H1 (cell line): ENCODE measurements around the gene SMDT1. TPM values are rescaled to one million over a fixed set of nuclear protein-coding genes. Genes with fewer than 3 reads are reported as not detected.

Experiments used
- CTCF ChIA-PET: fragments of 300-600 bp; sonication (Branson Sonifier 250); formaldehyde crosslinking; loops from one replicate; lab custom pipeline; 2021; ENCODE audit not compliant: partially characterized antibody; lab: Charles Lee
- POLR2A ChIA-PET: fragments of 300-600 bp; sonication (Branson Sonifier 250); formaldehyde crosslinking; loops from one replicate; lab custom pipeline; 2021; ENCODE audit warnings: inconsistent platforms; ENCODE audit not compliant: partially characterized antibody; lab: Charles Lee
- DNase-seq, 2 experiments: peaks; one replicate each; pipeline versions ENCODE4 v3.0.0 to v3.0.0-alpha.2; 2010 to 2022; ENCODE audit warnings: low spot score in 2 of 2, low read depth in 1 of 2, mixed read lengths in 1 of 2
- FAIRE-seq: peaks from 2 replicates; lab custom pipeline; 2011; peaks lifted over from hg19 to GRCh38; lab: Jason Lieb, UNC
- H2AFZ ChIP-seq: 2 replicates; pipeline ENCODE4 v1.8.1; 2012; ENCODE audit warnings: low read length, inconsistent platforms
- H2AK5ac ChIP-seq: 2 replicates; pipeline ENCODE4 v1.6.1; 2013; ENCODE audit warnings: low read depth, low read length
- H2BK120ac ChIP-seq: replicated peaks from 2 replicates; pipeline ENCODE3; 2013; ENCODE audit warnings: low read depth, low read length, inconsistent platforms
- H2BK12ac ChIP-seq: 2 replicates; pipeline ENCODE4 v1.6.1; 2013; ENCODE audit warnings: low read depth, low read length
- H2BK15ac ChIP-seq: 2 replicates; pipeline ENCODE4 v1.6.1; 2013; ENCODE audit warnings: low read length
- H2BK20ac ChIP-seq: 2 replicates; pipeline ENCODE4 v1.6.1; 2013; ENCODE audit warnings: low read length
- H2BK5ac ChIP-seq: 2 replicates; pipeline ENCODE4 v1.6.1; 2013; ENCODE audit warnings: low read depth, low read length
- H3K14ac ChIP-seq: 2 replicates; pipeline ENCODE4 v1.6.1; 2013; ENCODE audit warnings: inconsistent platforms; ENCODE audit not compliant: insufficient read length
- H3K18ac ChIP-seq: 2 replicates; pipeline ENCODE4 v1.6.1; 2013; ENCODE audit warnings: low read length; ENCODE audit errors: extremely low read depth
- H3K23ac ChIP-seq: 2 replicates; pipeline ENCODE4 v1.6.1; 2013; ENCODE audit warnings: inconsistent platforms; ENCODE audit not compliant: insufficient read length
- H3K23me2 ChIP-seq: 2 replicates; pipeline ENCODE4 v1.6.1; 2013; ENCODE audit warnings: low read depth, low read length
- H3K27ac ChIP-seq: 2 replicates; pipeline ENCODE4 v1.6.1; 2011; ENCODE audit warnings: low read depth, low read length, inconsistent platforms
- H3K27me3 ChIP-seq, 4 experiments: replicated peaks in 1 of 4; 1 replicate in 1 of 4; 2 replicates in 3 of 4; pipeline versions ENCODE4 v1.6.1 to v1.8.1; 2011 to 2013; ENCODE audit warnings: low read length in 3 of 4, mild to moderate bottlenecking in 3 of 4, inconsistent platforms in 2 of 4, mixed read lengths in 2 of 4, moderate library complexity in 1 of 4; ENCODE audit not compliant: control insufficient read depth in 3 of 4, insufficient read depth in 3 of 4; ENCODE audit errors: extremely low read depth in 1 of 4
- H3K36me3 ChIP-seq, 4 experiments: 2 replicates each; pipeline versions ENCODE4 v1.6.1 to v1.8.1; 2011 to 2013; ENCODE audit warnings: mild to moderate bottlenecking in 4 of 4, low read length in 3 of 4, moderate library complexity in 2 of 4, control low read depth in 1 of 4, inconsistent platforms in 1 of 4; ENCODE audit not compliant: insufficient read depth in 4 of 4, control insufficient read depth in 2 of 4
- H3K4ac ChIP-seq: replicated peaks from 2 replicates; pipeline ENCODE3; 2013; ENCODE audit warnings: low read length, low read depth, mixed read lengths, inconsistent platforms; ENCODE audit not compliant: insufficient read length
- H3K4me1 ChIP-seq, 4 experiments: replicated peaks in 1 of 4; 1 replicate in 1 of 4; 2 replicates in 3 of 4; pipeline versions ENCODE4 v1.6.1 to v1.8.1; 2011 to 2013; ENCODE audit warnings: low read length in 3 of 4, inconsistent platforms in 2 of 4, mixed read lengths in 1 of 4; ENCODE audit not compliant: insufficient read depth in 4 of 4, control insufficient read depth in 3 of 4
- H3K4me2 ChIP-seq, 2 experiments: 2 replicates each; pipeline versions ENCODE4 v1.6.1 to v1.8.1; 2011 to 2013; ENCODE audit warnings: low read depth in 2 of 2, low read length in 2 of 2, control low read depth in 1 of 2, inconsistent platforms in 1 of 2, mild to moderate bottlenecking in 1 of 2; ENCODE audit not compliant: insufficient read depth in 1 of 2
- H3K4me3 ChIP-seq, 4 experiments: fragments of 200-600, 300-600 bp in 1 of 4; sonication (generic), shearing (Covaris generic), sonication (Bioruptor Twin) in 1 of 4; 2 replicates each; pipeline versions ENCODE4 v1.5.1 to v1.8.1; 2011 to 2016; ENCODE audit warnings: low read length in 4 of 4, low read depth in 3 of 4, control low read depth in 2 of 4, inconsistent platforms in 2 of 4, mild to moderate bottlenecking in 2 of 4, mixed read lengths in 1 of 4, moderate library complexity in 1 of 4; ENCODE audit not compliant: insufficient read depth in 2 of 4; ENCODE audit errors: extremely low read depth in 1 of 4
- H3K56ac ChIP-seq: replicated peaks from 2 replicates; pipeline ENCODE3; 2013; ENCODE audit warnings: low read depth, mild to moderate bottlenecking, mixed read lengths, low read length, inconsistent platforms; ENCODE audit not compliant: insufficient read length
- H3K79me1 ChIP-seq: 2 replicates; pipeline ENCODE4 v1.6.1; 2013; ENCODE audit warnings: low read depth, low read length, control low read depth
- H3K79me2 ChIP-seq, 2 experiments: 2 replicates each; pipeline versions ENCODE4 v1.6.1 to v1.8.1; 2012 to 2013; ENCODE audit warnings: low read length in 2 of 2, mild to moderate bottlenecking in 2 of 2, inconsistent platforms in 1 of 2; ENCODE audit not compliant: insufficient read depth in 2 of 2, control insufficient read depth in 1 of 2
- H3K9ac ChIP-seq, 4 experiments: replicated peaks in 1 of 4; 1 replicate in 1 of 4; 2 replicates in 3 of 4; pipeline versions ENCODE4 v1.6.1 to v1.8.1; 2011 to 2013; ENCODE audit warnings: low read depth in 3 of 4, low read length in 3 of 4, control low read depth in 2 of 4, mild to moderate bottlenecking in 2 of 4, moderate library complexity in 2 of 4, inconsistent platforms in 1 of 4; ENCODE audit errors: extremely low read depth in 1 of 4
- H3K9me3 ChIP-seq, 2 experiments: 2 replicates each; pipeline versions ENCODE4 v1.6.1 to v1.8.1; 2012 to 2013; ENCODE audit warnings: mild to moderate bottlenecking in 2 of 2, moderate library complexity in 2 of 2, control low read depth in 1 of 2, inconsistent platforms in 1 of 2, low read depth in 1 of 2, low read length in 1 of 2, mixed read lengths in 1 of 2; ENCODE audit not compliant: insufficient read depth in 2 of 2
- H4K20me1 ChIP-seq, 2 experiments: replicated peaks in 1 of 2; 2 replicates each; pipeline versions ENCODE3 to v1.8.1; 2011 to 2013; ENCODE audit warnings: inconsistent platforms in 2 of 2, low read length in 2 of 2, mild to moderate bottlenecking in 1 of 2; ENCODE audit not compliant: insufficient read depth in 2 of 2, control insufficient read depth in 1 of 2
- H4K5ac ChIP-seq: 2 replicates; pipeline ENCODE4 v1.6.1; 2013; ENCODE audit warnings: low read length, low read depth, mixed read lengths, inconsistent platforms; ENCODE audit not compliant: insufficient read length
- H4K8ac ChIP-seq: 2 replicates; pipeline ENCODE4 v1.8.0; 2013; ENCODE audit warnings: mild to moderate bottlenecking, moderate library complexity, low read length, inconsistent platforms; ENCODE audit not compliant: insufficient read depth; ENCODE audit errors: extremely low read depth
- H4K91ac ChIP-seq: replicated peaks from 2 replicates; pipeline ENCODE3; 2013; ENCODE audit warnings: low read length, mixed read lengths, inconsistent platforms; ENCODE audit not compliant: insufficient read length
- BCL11A ChIP-seq, 2 experiments: IDR thresholded peaks; one replicate each; pipeline ENCODE4 v1.6.1; 2011; ENCODE audit warnings: low read depth in 2 of 2, low read length in 2 of 2, mild to moderate bottlenecking in 2 of 2
- GTF2F1 ChIP-seq: IDR thresholded peaks from 2 replicates; pipeline ENCODE4 v1.6.1; 2012; ENCODE audit warnings: low read depth, low read length, improper control_type of control experiment, borderline replicate concordance
- HDAC2 ChIP-seq, 2 experiments: fragments of 300-600 bp in 1 of 2; sonication (generic) in 1 of 2; IDR thresholded peaks; 2 replicates each; pipeline ENCODE4 v1.6.1; 2011 to 2012; ENCODE audit warnings: low read depth in 2 of 2, low read length in 2 of 2, mild to moderate bottlenecking in 2 of 2, moderate library complexity in 2 of 2, borderline replicate concordance in 1 of 2, inconsistent platforms in 1 of 2
- KDM4A ChIP-seq: IDR thresholded peaks from one replicate; pipeline ENCODE4 v1.7.1; 2012; ENCODE audit warnings: low read depth, mild to moderate bottlenecking, moderate library complexity, low read length, inconsistent platforms; ENCODE audit not compliant: severe bottlenecking
- KDM5A ChIP-seq: fragments of 200-600 bp; IDR thresholded peaks from 2 replicates; pipeline ENCODE4 v1.7.1; 2012; ENCODE audit warnings: mild to moderate bottlenecking, low read length, inconsistent platforms, mixed read lengths
- MAFK ChIP-seq: IDR thresholded peaks from 2 replicates; pipeline ENCODE4 v1.6.1; 2012; ENCODE audit warnings: low read depth, mild to moderate bottlenecking, improper control_type of control experiment, low read length
- POLR2A ChIP-seq, 2 experiments: IDR thresholded peaks; 1 replicate in 1 of 2; 2 replicates in 1 of 2; pipeline ENCODE4 v1.6.1; 2011; ENCODE audit warnings: low read depth in 2 of 2, low read length in 2 of 2, mild to moderate bottlenecking in 2 of 2; ENCODE audit errors: control extremely low read depth in 1 of 2
- TAF1 ChIP-seq: IDR thresholded peaks from 2 replicates; pipeline ENCODE4 v1.6.1; 2011; ENCODE audit warnings: mild to moderate bottlenecking, low read depth, low read length
- TCF12 ChIP-seq: IDR thresholded peaks from 2 replicates; pipeline ENCODE4 v1.6.1; 2011; ENCODE audit warnings: low read depth, mild to moderate bottlenecking, low read length
- WGBS, 2 experiments: shearing (Covaris generic) in 1 of 2; methylation state at CpG; one replicate each; pipeline versions ENCODE4 v1.1.6 to v1.1.7; 2013 to 2015; ENCODE audit warnings: low lambda C conversion rate in 2 of 2, mixed read lengths in 2 of 2, inconsistent platforms in 1 of 2, low coverage in 1 of 2, missing lambda C conversion rate in 1 of 2; ENCODE audit not compliant: insufficient replicate concordance in 2 of 2, insufficient coverage in 1 of 2, insufficient read length in 1 of 2; ENCODE audit errors: extremely low coverage in 1 of 2, missing lambda C conversion rate in 1 of 2; 5-methylcytosine and 5-hydroxymethylcytosine counted together
- polyA plus RNA-seq, 7 experiments: library from polyadenylated mRNA; depleted of rRNA in 3 of 7; stranded (reverse) in 5 of 7; unstranded in 2 of 7; fragments of >200 nt in 5 of 7; fragments of 200-250 nt in 2 of 7; gene quantifications; 1 replicate in 5 of 7; 2 replicates in 1 of 7; 4 replicates in 1 of 7; pipeline versions ENCODE4 v1.2.1 to v1.2.3, GENCODE V29; 2011 to 2013; ENCODE audit warnings: missing spikeins in 2 of 7, mixed read lengths in 2 of 7
- total RNA-seq: library from RNA; stranded (reverse); fragmentation: NEBNext Ultra II Directional; extraction: Animal tissue kit (Norgen Biotek cat#: 25700); gene quantifications from 2 replicates; pipeline ENCODE4 v1.2.1, GENCODE V29; 2021

The SMDT1 gene
- total and polyA plus RNA-seq, 2 of the 8 experiments (the other 6 are each of a cell fraction or from before 2014, with no cell fraction given), result 34.9 to 35.6 TPM

GRCh38 chr22:42083119-42083518, 3.6 kb downstream of the SMDT1 start:
- H4K8ac ChIP-seq, result no peak overlapping the region
- no peaks in the 10 kb centered on the region for H3K9me3 ChIP-seq
- ChIA-PET CTCF (interaction anchor here (1.6 kb wide), 1 partner anchor 10 kb away, joined by 5 read pairs; no protein-coding TSS in a partner anchor), POLR2A (interaction anchor here (1.1 to 2.8 kb wide), 4 partner anchors 7 to 172 kb away, joined by 4 to 9 read pairs (median 4); partner anchors contain the start of gene NAGA)
- 94% methylated on average over 4 of the region's 4 CpGs; no CpG with 5 or more reads in 1 of the 2 experiments for WGBS, 2 experiments
- DNase-seq (no peak), FAIRE-seq (no peak)
- H3K36me3 ChIP-seq, result peaks cover 7 to 31% (median 27%) of the 10 kb centered on the region in 4 experiments
- no peak overlapping the region for H2BK15ac ChIP-seq
- no peak overlapping the region for H3K27ac ChIP-seq
- no peak overlapping the region for H3K23ac ChIP-seq
- H3K79me1 ChIP-seq, result peaks cover 3% of the 10 kb centered on the region; the same call in 1 of the 2 replicates
- peaks cover 0 to 4% (median 1%) of the 10 kb centered on the region in 4 experiments; a peak in 3 of 7 replicates for H3K4me1 ChIP-seq
- H3K14ac ChIP-seq, result no peak overlapping the region
- no peak overlapping the region for H3K4me2 ChIP-seq
- no peak overlapping the region for H2AK5ac ChIP-seq
- H4K91ac ChIP-seq, result no peak overlapping the region
- H3K4me3 ChIP-seq, result no peak overlapping the region
- H2BK120ac ChIP-seq, result no peak overlapping the region
- H3K9ac ChIP-seq, result 0 out of 7 replicates have a peak overlapping the region, but pooled peaks of 1 of the 4 experiments have one; percentile 13
- H3K23me2 ChIP-seq, result peaks cover 2% of the 10 kb centered on the region
- H2AFZ ChIP-seq, result no peak overlapping the region
- no peak overlapping the region for H3K18ac ChIP-seq
- TF ChIP-seq KDM5A (no peak), KDM4A (no peak), BCL11A (IDR thresholded peaks at IDR 0.05; ENCODE audit: low read depth in 2 of 2, low read length in 2 of 2) (no peak), GTF2F1 (no peak), TAF1 (no peak), POLR2A (IDR thresholded peaks at IDR 0.05; ENCODE audit: control extremely low read depth in 1 of 2, low read depth in 2 of 2, low read length in 2 of 2) (no peak), HDAC2 (IDR thresholded peaks at IDR 0.05; ENCODE audit: borderline replicate concordance in 1 of 2, low read depth in 2 of 2, low read length in 2 of 2) (no peak), MAFK (no peak), TCF12 (no peak)
- H3K4ac ChIP-seq, result no peak overlapping the region
- no peaks in the 10 kb centered on the region for H3K27me3 ChIP-seq
- H3K79me2 ChIP-seq, result peaks cover 0 to 12% of the 10 kb centered on the region in 2 experiments; a peak in 2 of 4 replicates
- no peak overlapping the region for H4K5ac ChIP-seq
- no peak overlapping the region for H3K56ac ChIP-seq
- H2BK5ac ChIP-seq, result no peak overlapping the region
- H2BK12ac ChIP-seq, result no peak overlapping the region
- peaks cover 0 to 2% of the 10 kb centered on the region in 2 experiments for H4K20me1 ChIP-seq
- no peak overlapping the region for H2BK20ac ChIP-seq
